A673 (cell line): ENCODE results near the gene VPS52.

Source experiments
- EZH2 ChIP-seq: fragments of 200-600 bp; sonication (generic); IDR thresholded peaks from 2 replicates; pipeline ENCODE4 v1.6.1; 2017; ENCODE audit warnings: borderline replicate concordance, low read depth, mild to moderate bottlenecking, mixed read lengths, antibody characterized with exemption, low read length; ENCODE audit not compliant: poor library complexity, severe bottlenecking
- TF ChIP-seq, protein P1 (sequence below): fragments of 300-800, 200-600 bp; sonication (generic); conservative IDR thresholded peaks from 2 replicates; pipeline ENCODE4 v1.5.1; 2017; ENCODE audit warnings: low read depth, mild to moderate bottlenecking, antibody characterized with exemption, low read length, moderate library complexity, mixed read lengths

DNA sequence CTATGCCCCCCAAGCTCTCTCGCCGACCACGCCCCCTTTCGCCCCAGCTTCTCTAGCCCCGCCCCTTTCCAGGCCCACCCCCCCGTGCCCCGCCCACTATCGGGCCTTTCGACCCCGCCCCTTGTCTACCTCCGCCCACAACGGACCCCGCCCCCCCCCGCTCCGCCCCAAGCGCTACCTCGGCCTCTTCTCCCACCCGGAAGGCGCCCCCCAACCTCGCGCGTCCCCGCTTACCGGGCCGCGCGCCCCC, 45.7 kb upstream of the VPS52 start:
- TF ChIP-seq EZH2, result no peak
- TF ChIP-seq, protein P1, sequence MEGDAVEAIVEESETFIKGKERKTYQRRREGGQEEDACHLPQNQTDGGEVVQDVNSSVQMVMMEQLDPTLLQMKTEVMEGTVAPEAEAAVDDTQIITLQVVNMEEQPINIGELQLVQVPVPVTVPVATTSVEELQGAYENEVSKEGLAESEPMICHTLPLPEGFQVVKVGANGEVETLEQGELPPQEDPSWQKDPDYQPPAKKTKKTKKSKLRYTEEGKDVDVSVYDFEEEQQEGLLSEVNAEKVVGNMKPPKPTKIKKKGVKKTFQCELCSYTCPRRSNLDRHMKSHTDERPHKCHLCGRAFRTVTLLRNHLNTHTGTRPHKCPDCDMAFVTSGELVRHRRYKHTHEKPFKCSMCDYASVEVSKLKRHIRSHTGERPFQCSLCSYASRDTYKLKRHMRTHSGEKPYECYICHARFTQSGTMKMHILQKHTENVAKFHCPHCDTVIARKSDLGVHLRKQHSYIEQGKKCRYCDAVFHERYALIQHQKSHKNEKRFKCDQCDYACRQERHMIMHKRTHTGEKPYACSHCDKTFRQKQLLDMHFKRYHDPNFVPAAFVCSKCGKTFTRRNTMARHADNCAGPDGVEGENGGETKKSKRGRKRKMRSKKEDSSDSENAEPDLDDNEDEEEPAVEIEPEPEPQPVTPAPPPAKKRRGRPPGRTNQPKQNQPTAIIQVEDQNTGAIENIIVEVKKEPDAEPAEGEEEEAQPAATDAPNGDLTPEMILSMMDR, result no peak
